ENCODE measurements around the gene GUCY2C. TPM values are rescaled to one million over a fixed set of nuclear protein-coding genes. Genes with fewer than 3 reads are reported as not detected.
A peak's percentile ranks its signal among the peaks of the same experiment; 100 is the strongest.

The GUCY2C gene
- total RNA-seq, 2 donors from 2014 or later = 0.14 TPM; not detected in 1

DNA sequence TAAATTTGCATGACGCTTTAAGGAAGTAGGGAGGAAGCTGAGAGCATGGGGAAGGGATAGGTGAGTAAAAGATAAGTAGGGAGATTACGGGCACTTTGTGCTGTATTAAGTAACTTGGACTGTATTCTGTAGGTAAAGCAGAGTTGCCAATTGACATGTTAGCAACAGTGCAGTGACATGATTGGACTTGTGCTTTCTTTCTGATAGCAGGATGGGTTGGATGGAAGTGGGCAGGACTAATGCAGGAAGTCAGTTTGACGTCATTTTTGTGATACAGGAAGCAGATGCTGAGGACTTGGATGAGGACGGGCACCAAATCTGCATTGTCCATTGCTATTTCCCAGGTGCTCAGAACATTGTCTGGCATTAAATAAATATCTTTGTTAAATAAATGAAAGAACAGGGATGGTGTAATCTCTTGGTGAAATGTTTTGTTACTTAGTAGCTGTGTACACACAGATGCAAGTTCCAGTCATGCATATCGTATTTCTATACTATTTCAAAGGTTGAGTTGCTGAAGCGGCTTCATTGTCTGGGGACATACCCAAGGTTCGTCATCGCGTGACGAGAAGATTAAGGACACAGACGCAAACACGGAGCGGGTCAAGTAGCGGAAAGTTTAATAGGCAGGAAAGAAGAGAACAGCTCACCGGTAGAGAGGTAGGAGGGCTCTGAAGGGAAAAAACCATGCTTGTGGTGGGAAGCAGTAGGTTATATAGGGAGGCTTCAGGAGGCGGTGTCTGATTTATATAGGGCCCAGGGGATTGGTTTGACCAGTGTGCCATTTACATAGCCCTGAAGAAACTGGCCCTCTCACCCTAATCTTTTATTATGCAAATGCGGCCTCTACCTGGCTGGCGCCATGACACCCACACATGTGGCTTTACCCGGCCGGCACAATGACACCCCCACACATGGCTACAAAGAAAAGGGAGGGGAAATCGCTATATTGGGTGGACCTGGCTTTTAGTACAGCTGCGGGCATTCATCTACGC is 30.7 kb downstream of the GUCY2C start:
- DNase-seq (ENCODE audit: low spot score) (no peak), ATAC-seq (ENCODE audit: insufficient number of reproducible peaks, low FRiP score, low read depth) (no peak)
- Histone ChIP-seq H3K36me3 (no peaks in the 10 kb centered on the region), H3K27ac (no peak overlapping the region), H3K27me3 (replicated peaks; ENCODE audit: insufficient read depth) (no peaks in the 10 kb centered on the region), H3K4me1 (ENCODE audit: control insufficient read depth in 1 of 2, low read depth in 2 of 2) (no peaks in the 10 kb centered on the region), H3K9me3 (no peaks in the 10 kb centered on the region), H3K4me3 (no peak overlapping the region)
- TF ChIP-seq, protein P1, sequence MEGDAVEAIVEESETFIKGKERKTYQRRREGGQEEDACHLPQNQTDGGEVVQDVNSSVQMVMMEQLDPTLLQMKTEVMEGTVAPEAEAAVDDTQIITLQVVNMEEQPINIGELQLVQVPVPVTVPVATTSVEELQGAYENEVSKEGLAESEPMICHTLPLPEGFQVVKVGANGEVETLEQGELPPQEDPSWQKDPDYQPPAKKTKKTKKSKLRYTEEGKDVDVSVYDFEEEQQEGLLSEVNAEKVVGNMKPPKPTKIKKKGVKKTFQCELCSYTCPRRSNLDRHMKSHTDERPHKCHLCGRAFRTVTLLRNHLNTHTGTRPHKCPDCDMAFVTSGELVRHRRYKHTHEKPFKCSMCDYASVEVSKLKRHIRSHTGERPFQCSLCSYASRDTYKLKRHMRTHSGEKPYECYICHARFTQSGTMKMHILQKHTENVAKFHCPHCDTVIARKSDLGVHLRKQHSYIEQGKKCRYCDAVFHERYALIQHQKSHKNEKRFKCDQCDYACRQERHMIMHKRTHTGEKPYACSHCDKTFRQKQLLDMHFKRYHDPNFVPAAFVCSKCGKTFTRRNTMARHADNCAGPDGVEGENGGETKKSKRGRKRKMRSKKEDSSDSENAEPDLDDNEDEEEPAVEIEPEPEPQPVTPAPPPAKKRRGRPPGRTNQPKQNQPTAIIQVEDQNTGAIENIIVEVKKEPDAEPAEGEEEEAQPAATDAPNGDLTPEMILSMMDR (IDR thresholded peaks at IDR 0.05) = no peak

DNA sequence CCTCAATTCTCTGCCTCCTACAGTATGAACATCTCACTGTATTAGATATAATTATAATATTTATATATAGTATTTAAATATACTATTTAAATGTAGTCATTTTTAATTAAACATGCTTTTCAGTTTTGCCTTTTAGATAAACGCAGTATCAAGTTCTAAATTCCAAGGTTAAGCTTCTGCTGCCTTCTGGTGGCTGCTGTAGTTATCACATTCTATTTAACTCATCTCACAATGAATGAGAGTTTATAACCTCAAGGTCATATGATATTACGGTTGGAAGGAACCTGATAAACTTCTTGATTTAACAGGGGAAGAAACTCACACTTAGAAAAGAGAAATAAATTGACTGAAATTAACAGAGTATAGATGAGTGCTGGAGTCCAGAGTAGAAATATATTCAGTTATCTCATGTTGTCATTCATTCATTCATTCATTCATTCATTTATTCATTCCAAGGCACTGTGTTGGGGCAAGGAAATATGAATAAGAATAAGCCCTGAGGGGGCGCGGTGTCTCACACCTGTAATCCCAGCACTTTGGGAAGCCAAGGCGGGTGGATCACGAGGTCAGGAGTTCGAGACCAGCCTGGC is 31.9 kb downstream of the GUCY2C start:
- Histone ChIP-seq H3K4me3 (no peak overlapping the region), H3K36me3 (no peaks in the 10 kb centered on the region), H3K27ac (no peak overlapping the region), H3K4me1 (ENCODE audit: control insufficient read depth in 1 of 2, low read depth in 2 of 2) (no peaks in the 10 kb centered on the region), H3K27me3 (replicated peaks; ENCODE audit: insufficient read depth) (no peaks in the 10 kb centered on the region), H3K9me3 (no peaks in the 10 kb centered on the region)
- DNase-seq (ENCODE audit: low spot score) = no peak
- no peak for ATAC-seq (ENCODE audit: insufficient number of reproducible peaks, low FRiP score, low read depth)
- TF ChIP-seq, protein P1 (IDR thresholded peaks at IDR 0.05) = peak; percentile 77

DNA sequence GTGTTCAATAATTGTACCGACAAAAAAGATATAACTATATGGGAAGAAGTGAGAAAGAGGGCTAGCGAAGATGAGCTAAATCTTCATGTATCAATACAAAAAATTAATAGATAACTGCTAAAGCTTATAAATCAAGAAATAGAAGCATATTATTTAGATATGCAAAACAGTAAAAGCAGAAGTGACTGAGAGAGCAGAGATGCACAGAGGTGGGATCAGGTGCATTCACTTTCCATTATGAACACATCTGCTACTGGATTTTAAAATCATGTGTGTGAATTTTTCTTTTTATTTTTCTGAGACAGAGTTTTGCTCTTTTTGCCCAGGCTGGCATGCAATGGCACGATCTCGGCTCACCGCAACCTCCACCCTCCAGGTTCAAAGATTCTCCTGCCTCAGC is 33.4 kb downstream of the GUCY2C start:
- ATAC-seq (ENCODE audit: insufficient number of reproducible peaks, low FRiP score, low read depth) (no peak), DNase-seq (ENCODE audit: low spot score) (no peak)
- H3K4me3 ChIP-seq = no peak overlapping the region
- no peak overlapping the region for H3K27ac ChIP-seq
- no peaks in the 10 kb centered on the region for H3K9me3 ChIP-seq
- H3K36me3 ChIP-seq = no peaks in the 10 kb centered on the region
- H3K27me3 ChIP-seq (replicated peaks; ENCODE audit: insufficient read depth) = no peaks in the 10 kb centered on the region
- TF ChIP-seq, protein P1 (IDR thresholded peaks at IDR 0.05) = no peak
- no peaks in the 10 kb centered on the region for H3K4me1 ChIP-seq (ENCODE audit: control insufficient read depth in 1 of 2, low read depth in 2 of 2)

DNA sequence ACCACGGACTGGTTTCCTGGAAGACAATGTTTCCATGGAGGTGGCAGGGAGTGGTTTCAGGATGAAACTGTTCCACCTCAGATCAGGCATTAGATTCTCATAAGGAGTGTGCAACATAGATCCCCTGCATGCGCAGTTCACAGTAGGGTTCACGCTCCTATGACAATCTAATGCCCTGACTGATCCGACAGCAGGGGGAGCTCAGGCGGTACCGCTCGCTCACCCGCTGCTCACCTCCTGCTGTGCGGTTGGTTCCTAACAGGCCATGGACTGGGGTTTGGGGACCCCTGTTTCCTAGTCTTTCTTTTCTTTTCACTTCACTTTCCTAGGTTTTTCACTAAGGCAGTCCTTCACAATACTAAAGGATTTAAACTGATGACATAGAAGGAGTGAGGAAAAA is 39.6 kb downstream of the GUCY2C start:
- H3K27ac ChIP-seq = no peak overlapping the region
- peaks cover 0 to 3% of the 10 kb centered on the region in 2 donors for H3K4me1 ChIP-seq (ENCODE audit: control insufficient read depth in 1 of 2, low read depth in 2 of 2)
- TF ChIP-seq, protein P1 (IDR thresholded peaks at IDR 0.05) = no peak
- DNase-seq (ENCODE audit: low spot score) (no peak), ATAC-seq (ENCODE audit: insufficient number of reproducible peaks, low FRiP score, low read depth) (no peak)
- H3K27me3 ChIP-seq (replicated peaks; ENCODE audit: insufficient read depth) = no peaks in the 10 kb centered on the region
- H3K4me3 ChIP-seq = no peak overlapping the region
- no peaks in the 10 kb centered on the region for H3K36me3 ChIP-seq
- no peaks in the 10 kb centered on the region for H3K9me3 ChIP-seq

DNA sequence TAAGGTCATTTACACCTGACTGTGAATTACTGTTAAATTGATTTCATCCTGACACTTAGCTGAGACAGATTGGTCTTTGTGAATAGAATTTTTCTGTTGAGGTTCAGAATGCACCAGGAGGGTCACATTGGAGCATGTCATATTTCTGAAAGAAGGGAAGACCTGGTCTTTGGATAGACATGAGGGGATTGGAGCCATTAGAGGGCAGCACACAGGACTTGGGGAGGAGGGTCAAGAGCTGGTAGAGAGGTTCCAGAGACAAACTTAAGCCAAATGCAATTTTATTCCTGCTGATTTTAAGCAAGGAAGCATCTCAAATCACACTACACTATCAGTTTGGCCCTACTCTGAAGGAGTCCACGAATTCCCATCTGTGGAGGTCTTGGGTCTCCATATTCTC is 41.1 kb downstream of the GUCY2C start:
- TF ChIP-seq, protein P1 (IDR thresholded peaks at IDR 0.05) = no peak
- Histone ChIP-seq H3K36me3 (no peaks in the 10 kb centered on the region), H3K9me3 (no peaks in the 10 kb centered on the region), H3K27ac (no peak overlapping the region), H3K27me3 (replicated peaks; ENCODE audit: insufficient read depth) (no peaks in the 10 kb centered on the region), H3K4me1 (ENCODE audit: control insufficient read depth in 1 of 2, low read depth in 2 of 2) (peaks cover 4 to 8% of the 10 kb centered on the region in 2 donors), H3K4me3 (no peak overlapping the region)
- no peak for DNase-seq (ENCODE audit: low spot score)
- ATAC-seq (ENCODE audit: insufficient number of reproducible peaks, low FRiP score, low read depth) = no peak

All from thoracic aorta (tissue), 2 donors.